Activated CD4-positive, alpha-beta T cell treated with anti-CD3 and anti-CD28 coated beads, Interleukin-2, amount 10 ng/mL, durations not matched to agents 24 days and 14 days (primary cell): ENCODE data around the gene GRID1. TPM values are rescaled to one million over a fixed set of nuclear protein-coding genes. Genes with fewer than 3 reads are reported as not detected.
A peak's percentile ranks its signal among the peaks of the same experiment; 100 is the strongest.

Experiments used
- DNase-seq: peaks from one replicate; pipeline ENCODE4 v3.0.0; 2022
- H3K27ac Mint-ChIP-seq: one replicate; pipeline ENCODE4 v1.8.0; 2022; ENCODE audit warnings: mild to moderate bottlenecking, mixed read lengths
- H3K27me3 Mint-ChIP-seq: one replicate; pipeline ENCODE4 v1.8.0; 2022; ENCODE audit warnings: mixed read lengths
- H3K36me3 Mint-ChIP-seq: one replicate; pipeline ENCODE4 v1.8.0; 2022; ENCODE audit warnings: low read depth, mild to moderate bottlenecking, mixed read lengths
- H3K4me1 Mint-ChIP-seq: one replicate; pipeline ENCODE4 v1.8.0; 2021; ENCODE audit warnings: mixed read lengths
- H3K4me3 Mint-ChIP-seq: one replicate; pipeline ENCODE4 v1.8.0; 2022; ENCODE audit warnings: mild to moderate bottlenecking, moderate library complexity, mixed read lengths
- H3K9me3 Mint-ChIP-seq: one replicate; pipeline ENCODE4 v1.8.0; 2021; ENCODE audit warnings: mixed read lengths
- intact Hi-C: fragments of 100-400 bp; cut with micrococcal nuclease; formaldehyde crosslinking; loops from one replicate; pipeline ENCODE4 v1.15.1; 2023
- total RNA-seq: library from RNA; stranded (reverse); gene quantifications from 2 replicates; pipeline ENCODE4 v1.2.3, GENCODE V29; 2022

The GRID1 gene
- total RNA-seq, 1 donor from 2014 or later: not detected

DNA sequence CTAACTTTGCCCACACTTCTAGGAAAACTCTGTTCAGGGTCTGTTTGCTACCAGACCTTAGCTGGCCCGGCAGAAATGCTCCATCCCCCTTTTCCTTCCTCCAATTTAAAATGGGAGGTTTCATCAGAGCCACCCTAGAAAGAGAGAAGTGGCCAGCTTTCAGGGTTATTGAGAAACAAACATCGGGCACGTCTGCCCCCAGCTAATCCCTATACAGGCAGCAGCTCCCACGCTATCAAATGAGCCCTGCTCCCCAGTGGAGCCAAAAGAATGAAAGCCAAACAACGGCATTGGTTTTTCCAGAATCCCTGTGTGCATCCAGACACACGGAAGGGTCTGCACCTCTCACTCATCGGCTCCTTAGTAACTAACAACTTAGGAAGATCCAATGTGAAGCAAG is 132.5 kb downstream of the GRID1 start:
- Mint-ChIP-seq H3K36me3 (no peaks in the 10 kb centered on the region), H3K9me3 (no peaks in the 10 kb centered on the region), H3K4me1 (no peaks in the 10 kb centered on the region), H3K27me3 (no peaks in the 10 kb centered on the region), H3K4me3 (no peak overlapping the region), H3K27ac (no peak overlapping the region)
- intact Hi-C loops: no loop called here
- DNase-seq: no peak

DNA sequence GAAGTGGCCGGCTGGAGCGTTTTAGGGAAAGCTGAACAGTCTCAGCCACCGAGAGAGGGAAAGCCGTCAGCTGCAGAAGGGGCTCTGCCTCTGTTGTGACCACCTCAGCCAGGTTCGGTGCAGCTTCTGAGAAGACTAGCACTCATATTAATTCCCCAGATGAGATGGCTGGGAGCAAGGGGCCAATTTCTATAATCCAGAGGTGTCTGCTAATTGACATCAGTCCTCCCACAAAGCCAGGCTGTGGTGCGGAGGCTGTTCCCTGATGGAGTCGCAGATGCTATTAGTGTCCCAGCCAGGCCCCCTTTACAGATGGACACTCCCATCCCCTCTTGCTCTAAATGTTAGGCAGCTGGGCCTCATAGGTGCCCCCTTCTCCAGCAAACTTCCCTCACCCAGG is 133.5 kb downstream of the GRID1 start:
- intact Hi-C loops: no loop called here
- no peak for DNase-seq
- Mint-ChIP-seq H3K27me3 (no peaks in the 10 kb centered on the region), H3K4me3 (no peak overlapping the region), H3K27ac (no peak overlapping the region), H3K36me3 (no peaks in the 10 kb centered on the region), H3K9me3 (no peaks in the 10 kb centered on the region), H3K4me1 (no peaks in the 10 kb centered on the region)

DNA sequence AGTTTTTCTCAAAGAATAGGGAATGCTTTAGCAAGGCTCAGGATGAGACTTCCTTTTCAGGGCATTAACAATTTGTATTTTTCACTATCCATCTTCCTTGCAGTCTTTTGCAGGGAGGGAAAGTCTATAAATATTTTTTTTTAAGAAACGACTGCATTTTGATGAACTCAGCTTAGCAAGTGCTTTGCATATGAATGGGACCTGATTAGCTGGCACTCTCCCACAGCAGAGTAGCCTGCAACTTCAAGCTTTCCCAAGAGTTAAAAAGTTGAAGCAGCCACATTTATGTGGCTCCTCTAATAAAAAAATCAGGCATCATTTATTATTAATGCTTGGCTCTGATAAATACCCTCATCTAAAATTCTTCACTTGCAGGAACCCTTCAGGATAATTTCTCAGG is 134.0 kb downstream of the GRID1 start:
- Mint-ChIP-seq H3K9me3 (no peaks in the 10 kb centered on the region), H3K36me3 (no peaks in the 10 kb centered on the region), H3K4me3 (no peak overlapping the region), H3K27me3 (no peaks in the 10 kb centered on the region), H3K4me1 (peaks cover 3% of the 10 kb centered on the region), H3K27ac (no peak overlapping the region)
- no peak for DNase-seq
- intact Hi-C loops: no loop called here

DNA sequence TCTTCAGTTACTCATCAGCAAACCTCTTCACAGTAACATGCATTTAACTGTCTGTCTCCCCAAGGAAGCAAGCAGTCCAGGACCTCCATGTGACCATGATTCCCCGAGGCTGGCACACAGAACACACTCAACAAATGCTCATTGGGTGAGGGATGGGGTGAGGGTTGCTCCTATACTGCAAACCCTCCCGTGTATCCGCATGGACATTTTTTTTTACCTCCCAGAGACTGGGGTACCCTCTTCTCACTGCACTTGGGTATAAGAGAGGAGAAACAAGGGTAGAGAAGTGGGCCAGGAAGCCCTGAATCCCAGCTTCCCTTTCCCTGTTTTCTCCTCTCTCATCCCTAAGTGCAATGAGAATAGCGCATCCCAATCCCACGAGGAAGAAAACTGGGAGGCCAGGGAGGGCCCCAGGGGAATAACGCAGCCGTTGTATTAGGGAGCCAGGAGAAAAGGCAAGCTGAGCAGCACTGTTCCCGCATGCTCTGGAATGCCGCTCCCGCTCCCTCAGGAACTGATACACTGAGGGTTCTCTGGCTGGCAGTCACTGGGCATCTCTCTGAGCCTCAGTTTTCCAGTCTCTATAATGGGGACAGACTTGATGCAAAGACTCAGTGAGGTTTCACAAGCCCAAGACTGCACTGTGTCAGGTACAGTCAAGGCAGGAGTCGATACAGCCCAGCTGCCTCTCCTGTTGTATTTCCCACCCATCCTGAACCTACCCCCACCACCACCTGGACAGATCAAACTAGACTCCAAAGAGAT is 134.6 kb downstream of the GRID1 start:
- Mint-ChIP-seq H3K36me3 (no peaks in the 10 kb centered on the region), H3K27me3 (no peaks in the 10 kb centered on the region), H3K4me3 (no peak overlapping the region), H3K9me3 (no peaks in the 10 kb centered on the region), H3K4me1 (peaks cover 5% of the 10 kb centered on the region), H3K27ac (no peak overlapping the region)
- intact Hi-C loops: no loop called here
- DNase-seq: no peak

DNA sequence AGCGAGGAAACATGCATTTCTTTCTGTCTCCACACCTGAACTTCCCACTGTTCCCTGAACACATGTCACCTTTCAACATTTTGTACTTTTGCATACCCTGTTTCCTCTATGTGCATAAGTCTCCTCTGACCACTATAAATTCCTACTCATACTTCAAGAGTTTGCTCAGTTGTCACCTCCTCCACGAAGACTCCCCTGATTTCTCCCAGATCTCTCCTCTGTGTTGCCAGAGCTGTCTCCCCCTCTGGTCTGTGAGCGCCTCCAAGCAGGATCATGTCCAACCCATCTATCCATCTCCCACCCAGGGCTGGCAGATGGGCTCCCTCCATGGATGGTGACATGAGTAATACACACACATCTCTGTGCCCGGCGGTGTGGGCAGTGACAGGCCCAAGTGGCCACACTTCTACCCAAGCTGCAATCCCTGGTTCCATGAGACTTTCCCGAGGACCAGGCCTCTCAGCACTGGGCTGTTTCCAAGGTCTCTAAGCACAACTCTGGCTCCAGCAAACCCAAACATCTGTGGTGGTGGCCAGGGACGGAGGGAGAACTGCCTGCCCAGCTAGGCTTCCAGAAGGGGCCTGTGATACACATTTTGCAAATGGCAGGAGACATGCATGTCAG is 135.9 kb downstream of the GRID1 start:
- intact Hi-C loops: no loop called here
- no peak overlapping the region for H3K27ac Mint-ChIP-seq
- no peaks in the 10 kb centered on the region for H3K27me3 Mint-ChIP-seq
- H3K4me3 Mint-ChIP-seq: no peak overlapping the region
- peaks cover 5% of the 10 kb centered on the region for H3K4me1 Mint-ChIP-seq
- no peaks in the 10 kb centered on the region for H3K9me3 Mint-ChIP-seq
- H3K36me3 Mint-ChIP-seq: no peaks in the 10 kb centered on the region
- no peak for DNase-seq

DNA sequence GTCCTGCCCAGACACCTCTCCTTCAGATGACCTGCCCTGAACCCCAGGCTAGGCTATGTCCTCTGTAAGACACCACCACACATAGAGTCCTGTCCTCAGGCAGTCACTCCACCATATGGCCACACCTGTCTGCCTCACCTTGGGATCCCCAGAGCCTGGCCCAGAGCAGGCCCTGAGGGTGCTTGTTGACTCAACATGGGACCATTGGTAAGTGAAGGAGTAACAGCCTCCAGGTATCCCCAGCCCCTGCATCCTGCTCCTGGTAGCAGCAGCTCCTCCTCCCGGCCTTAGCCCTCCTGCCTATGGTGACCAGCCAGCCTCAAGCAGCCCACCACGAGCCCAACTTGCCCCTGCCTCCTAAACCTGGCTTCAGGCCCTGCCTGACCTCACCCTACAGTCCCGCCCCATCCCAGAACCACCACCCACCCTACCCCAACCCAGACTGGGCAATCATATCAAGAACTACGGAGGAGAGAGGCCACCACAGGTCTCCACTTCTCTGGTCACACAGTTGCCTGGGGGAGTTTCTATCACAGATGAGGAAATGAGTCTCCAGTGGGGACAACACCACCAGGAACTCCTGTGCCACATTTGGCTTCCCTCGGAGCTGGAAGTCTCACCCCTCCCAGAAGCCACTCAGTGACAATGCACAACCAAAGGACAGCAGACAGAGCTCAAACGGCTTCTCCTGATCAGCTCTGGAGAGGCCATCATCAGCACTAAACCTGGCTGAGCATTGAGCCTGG is 136.6 kb downstream of the GRID1 start:
- H3K4me3 Mint-ChIP-seq: no peak overlapping the region
- no peaks in the 10 kb centered on the region for H3K27me3 Mint-ChIP-seq
- no peaks in the 10 kb centered on the region for H3K36me3 Mint-ChIP-seq
- intact Hi-C loops: no loop called here
- no peak for DNase-seq
- no peaks in the 10 kb centered on the region for H3K9me3 Mint-ChIP-seq
- no peak overlapping the region for H3K27ac Mint-ChIP-seq
- peaks cover 7% of the 10 kb centered on the region for H3K4me1 Mint-ChIP-seq

DNA sequence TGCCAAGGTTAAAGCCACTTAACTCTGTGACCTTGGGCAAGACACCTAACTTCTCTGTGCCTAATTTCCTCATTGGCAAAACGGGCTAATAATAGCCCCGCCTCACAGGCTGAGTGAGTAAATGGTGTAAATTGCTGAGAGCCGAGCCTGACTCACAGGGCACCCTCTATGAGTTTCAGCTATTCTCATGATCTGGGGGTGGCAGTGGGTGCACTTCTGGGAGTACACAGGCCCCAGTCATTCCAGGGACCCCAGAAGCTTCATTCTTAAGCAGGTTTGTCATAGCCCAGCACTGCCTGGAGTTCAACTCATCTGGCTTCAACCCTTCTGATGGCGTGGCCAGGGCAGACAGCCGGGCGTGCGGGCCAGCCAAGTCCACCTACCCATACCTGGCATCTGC is 137.2 kb downstream of the GRID1 start:
- no peak overlapping the region for H3K27ac Mint-ChIP-seq
- no peak for DNase-seq
- peaks cover 8% of the 10 kb centered on the region for H3K4me1 Mint-ChIP-seq
- H3K9me3 Mint-ChIP-seq: no peaks in the 10 kb centered on the region
- H3K27me3 Mint-ChIP-seq: no peaks in the 10 kb centered on the region
- H3K36me3 Mint-ChIP-seq: no peaks in the 10 kb centered on the region
- no peak overlapping the region for H3K4me3 Mint-ChIP-seq
- intact Hi-C loops: no loop called here

DNA sequence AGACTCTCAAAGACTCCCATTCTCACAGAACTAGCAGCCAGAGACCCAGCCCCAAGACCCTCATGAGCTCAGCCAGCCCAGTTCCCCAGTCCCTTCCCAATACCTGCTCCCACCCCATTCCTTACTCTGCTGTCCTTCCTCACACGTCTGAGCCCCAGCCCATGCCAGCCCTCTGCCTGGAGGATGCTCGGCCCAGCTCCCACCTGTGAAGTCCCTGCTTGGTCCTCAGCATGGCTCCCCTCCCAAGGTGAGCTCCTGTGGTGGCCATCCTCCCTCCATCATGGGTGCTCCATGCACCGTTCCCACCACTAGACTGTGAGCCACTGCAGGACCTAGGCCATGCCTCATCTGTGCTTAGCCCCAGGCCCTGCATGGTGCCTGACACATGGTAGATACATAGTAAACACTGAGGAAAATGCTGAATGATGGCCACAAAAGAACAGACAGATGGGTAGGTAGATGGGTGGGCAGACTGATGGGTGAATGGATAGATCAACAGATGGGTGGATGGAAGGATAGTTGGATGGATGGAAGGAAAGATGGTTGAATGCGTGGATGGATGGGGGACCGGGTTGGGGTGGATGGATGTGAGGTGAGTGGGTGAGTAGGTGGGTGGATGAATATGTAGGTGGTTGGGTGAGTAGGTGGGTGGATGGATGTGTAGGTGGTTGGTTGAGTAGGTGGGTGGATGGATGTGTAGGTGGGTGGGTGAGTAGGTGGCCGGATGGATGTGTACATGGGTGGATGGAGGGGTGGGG is 138.9 kb downstream of the GRID1 start:
- intact Hi-C loops: no loop called here
- Mint-ChIP-seq H3K27ac (peak overlapping the region; percentile 51), H3K4me1 (peaks cover 8% of the 10 kb centered on the region), H3K4me3 (no peak overlapping the region), H3K27me3 (no peaks in the 10 kb centered on the region), H3K9me3 (no peaks in the 10 kb centered on the region), H3K36me3 (no peaks in the 10 kb centered on the region)
- no peak for DNase-seq

DNA sequence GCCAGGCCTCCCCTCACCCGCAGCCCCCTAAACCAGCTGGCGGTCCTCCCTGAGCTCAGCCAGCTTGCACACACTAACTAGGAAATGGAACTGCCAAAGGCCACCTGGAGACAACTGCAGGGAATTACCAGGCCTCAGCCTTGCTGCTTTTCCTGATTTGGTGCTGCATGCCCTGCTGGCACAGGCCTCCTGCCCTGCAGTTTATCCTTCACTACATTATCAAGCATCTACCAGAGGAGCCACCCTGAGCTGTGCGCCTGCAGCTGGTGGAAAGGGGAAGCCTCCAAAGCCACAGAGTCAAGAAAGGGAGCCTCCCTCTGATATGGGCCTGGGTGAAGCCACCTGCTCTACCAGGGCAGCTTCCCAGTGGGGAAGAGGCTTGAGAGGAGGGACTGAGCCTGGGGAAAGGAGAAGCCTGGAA is 139.8 kb downstream of the GRID1 start:
- Mint-ChIP-seq H3K4me3 (no peak overlapping the region), H3K27me3 (no peaks in the 10 kb centered on the region), H3K9me3 (no peaks in the 10 kb centered on the region), H3K36me3 (no peaks in the 10 kb centered on the region), H3K4me1 (peaks cover 8% of the 10 kb centered on the region), H3K27ac (no peak overlapping the region)
- intact Hi-C loops: no loop called here
- DNase-seq: no peak

DNA sequence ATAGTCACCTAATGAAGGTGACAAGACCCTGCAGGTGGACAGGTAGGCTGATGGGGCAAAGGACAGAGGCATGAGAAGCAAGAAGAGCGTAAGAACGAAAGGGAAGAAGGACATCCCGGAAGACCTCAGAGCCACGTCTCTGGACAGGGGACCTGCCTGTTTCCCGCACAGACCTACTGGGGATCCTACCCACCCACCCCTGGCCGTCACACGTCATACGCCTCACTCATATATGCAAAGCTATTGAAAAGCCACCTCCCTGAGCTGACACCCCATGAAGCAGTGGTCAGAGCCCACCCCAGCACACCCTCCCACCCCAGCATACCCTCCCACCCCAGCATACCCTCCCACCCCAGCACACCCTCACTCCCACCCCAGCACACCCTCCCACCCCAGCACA is 140.6 kb downstream of the GRID1 start:
- Mint-ChIP-seq H3K9me3 (no peaks in the 10 kb centered on the region), H3K4me3 (no peak overlapping the region), H3K27me3 (no peaks in the 10 kb centered on the region), H3K36me3 (no peaks in the 10 kb centered on the region), H3K27ac (no peak overlapping the region), H3K4me1 (peaks cover 8% of the 10 kb centered on the region)
- no peak for DNase-seq
- intact Hi-C loops: no loop called here

DNA sequence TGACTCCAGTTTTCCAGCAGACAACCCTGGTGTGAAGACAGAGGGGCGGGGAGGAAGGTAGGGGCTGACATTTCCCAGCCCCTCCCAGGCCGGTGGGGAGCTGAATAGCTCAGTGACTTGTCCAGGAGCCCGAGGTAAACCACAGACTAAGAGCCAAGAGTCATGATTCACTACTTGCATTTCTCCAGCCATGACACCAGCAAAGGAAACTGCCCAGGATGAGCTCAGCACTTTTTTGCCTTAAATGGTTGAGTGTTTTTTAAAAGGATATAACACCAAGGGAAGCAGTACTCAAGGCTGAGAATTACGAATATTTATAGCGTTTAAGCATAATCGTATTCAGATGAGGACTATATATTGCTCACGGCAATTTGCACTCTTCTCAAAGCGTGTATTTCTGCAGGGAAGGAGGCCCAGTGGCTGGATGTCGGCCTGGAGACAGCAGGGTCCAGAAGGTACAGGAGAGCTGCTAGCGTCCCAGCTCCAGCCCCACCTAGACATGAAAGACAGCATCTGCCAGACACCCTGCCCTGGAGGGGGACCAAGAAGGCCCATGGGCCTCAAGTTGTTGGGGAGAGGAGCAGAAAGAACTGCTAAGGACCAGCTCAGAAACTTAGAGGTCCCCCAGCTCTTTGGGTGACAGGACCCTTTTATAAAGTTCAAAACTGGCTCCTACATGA is 141.4 kb downstream of the GRID1 start:
- Mint-ChIP-seq H3K27ac (no peak overlapping the region), H3K36me3 (no peaks in the 10 kb centered on the region), H3K27me3 (no peaks in the 10 kb centered on the region), H3K9me3 (no peaks in the 10 kb centered on the region), H3K4me3 (no peak overlapping the region), H3K4me1 (peaks cover 8% of the 10 kb centered on the region)
- intact Hi-C loops: no loop called here
- no peak for DNase-seq

DNA sequence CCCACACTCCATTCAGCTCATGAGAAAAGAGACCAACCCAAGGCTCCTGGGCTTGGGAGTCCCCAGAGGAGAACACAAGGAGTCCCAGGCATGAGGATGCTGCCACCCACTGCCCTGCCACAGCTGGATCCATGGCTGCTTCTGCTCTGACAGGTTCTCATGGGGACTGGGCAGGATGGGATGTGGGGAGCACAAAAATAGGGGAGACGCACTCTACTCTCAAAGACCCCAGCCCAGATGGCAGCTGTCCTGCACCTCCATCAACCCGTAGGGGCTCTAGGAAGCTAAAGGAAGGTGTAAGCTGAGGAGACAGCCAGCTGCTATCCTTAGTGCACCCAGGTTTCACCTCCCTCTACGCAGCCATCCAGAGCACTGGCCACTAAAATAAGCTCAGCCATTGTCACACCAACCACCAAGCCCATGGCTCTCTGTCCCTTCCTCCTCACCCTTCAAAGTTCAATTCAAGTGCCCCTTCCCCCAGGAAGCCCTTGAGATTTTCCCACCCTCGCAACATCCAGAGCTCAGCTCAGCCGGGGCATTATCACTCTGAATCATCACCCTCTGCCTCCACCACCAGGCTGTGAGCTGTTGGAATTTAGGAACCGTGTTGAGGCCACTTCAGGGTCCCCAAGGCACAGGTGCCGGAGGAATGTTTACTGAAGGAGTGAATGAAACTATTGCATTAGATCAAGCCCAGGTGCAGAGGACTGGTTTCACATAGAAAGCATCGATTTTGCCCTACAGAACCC is 142.1 kb downstream of the GRID1 start:
- DNase-seq: no peak
- intact Hi-C loops: no loop called here
- H3K9me3 Mint-ChIP-seq: no peaks in the 10 kb centered on the region
- H3K4me3 Mint-ChIP-seq: no peak overlapping the region
- peaks cover 8% of the 10 kb centered on the region for H3K4me1 Mint-ChIP-seq
- no peaks in the 10 kb centered on the region for H3K36me3 Mint-ChIP-seq
- no peak overlapping the region for H3K27ac Mint-ChIP-seq
- no peaks in the 10 kb centered on the region for H3K27me3 Mint-ChIP-seq

DNA sequence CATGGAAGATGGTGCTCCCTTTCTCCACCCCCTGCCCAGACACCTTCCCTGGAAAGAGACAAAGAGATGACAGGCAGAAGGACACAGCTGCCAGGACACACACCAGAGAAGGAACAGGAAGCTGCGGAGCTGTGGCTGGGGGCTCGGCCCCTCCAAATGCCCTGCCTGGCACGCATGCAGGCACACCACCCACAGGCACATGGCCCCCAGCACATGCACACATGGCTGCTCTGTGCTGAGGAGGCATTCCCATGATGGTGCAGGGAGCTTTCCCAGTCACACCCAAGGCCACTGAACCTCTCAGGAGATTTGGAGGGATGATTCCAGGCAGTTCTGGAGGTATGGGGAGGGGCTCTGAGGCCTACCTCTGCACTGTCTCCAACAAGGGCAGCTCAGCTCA is 143.3 kb downstream of the GRID1 start:
- DNase-seq: no peak
- H3K36me3 Mint-ChIP-seq: no peaks in the 10 kb centered on the region
- no peaks in the 10 kb centered on the region for H3K9me3 Mint-ChIP-seq
- peaks cover 8% of the 10 kb centered on the region for H3K4me1 Mint-ChIP-seq
- intact Hi-C loops: no loop called here
- H3K27me3 Mint-ChIP-seq: no peaks in the 10 kb centered on the region
- H3K27ac Mint-ChIP-seq: no peak overlapping the region
- no peak overlapping the region for H3K4me3 Mint-ChIP-seq
